ENCODE data around the gene PKNOX2.

PKNOX2 gene

GRCh38 chr11:125414121-125414520 is 249.6 kb downstream of the PKNOX2 start:
- Histone ChIP-seq H3F3A (ENCODE audit: control insufficient read depth, insufficient read depth) (no peaks in the 10 kb centered on the region), H3K9me3 (ENCODE audit: control insufficient read depth, insufficient read depth, low read length) (no peaks in the 10 kb centered on the region), H3K36me3 (ENCODE audit: control insufficient read depth, low read length) (no peaks in the 10 kb centered on the region), H3K4me1 (ENCODE audit: control insufficient read depth, low read length) (no peaks in the 10 kb centered on the region), H3K9me2 (replicated peaks; ENCODE audit: control insufficient read depth, low read length) (no peaks in the 10 kb centered on the region), H3K27me3 (ENCODE audit: control insufficient read depth, low read length) (peaks cover 7% of the 10 kb centered on the region; the same call in 1 of the 2 replicates), H3K79me2 (ENCODE audit: control insufficient read depth, low read length) (no peaks in the 10 kb centered on the region), H3K4me2 (ENCODE audit: low read length) (no peak overlapping the region), H3K27ac (ENCODE audit: low read depth, low read length) (no peak overlapping the region), H3K4me3 (ENCODE audit: low read length) (no peak overlapping the region), H4K20me1 (ENCODE audit: control insufficient read depth, insufficient read depth, low read depth, low read length) (no peaks in the 10 kb centered on the region)
- TF ChIP-seq EZH2phosphoT487 (IDR thresholded peaks at IDR 0.05; ENCODE audit: borderline replicate concordance, low read length) = no peak
- no peak for TF ChIP-seq CTCF (IDR thresholded peaks at IDR 0.05; ENCODE audit: low read depth, low read length, poor library complexity, severe bottlenecking)

GRCh38 chr11:125416981-125417935 is 252.7 kb downstream of the PKNOX2 start:
- Histone ChIP-seq H3K4me2 (ENCODE audit: low read length) (no peak overlapping the region), H3F3A (ENCODE audit: control insufficient read depth, insufficient read depth) (no peaks in the 10 kb centered on the region), H3K27ac (ENCODE audit: low read depth, low read length) (no peak overlapping the region), H3K4me3 (ENCODE audit: low read length) (no peak overlapping the region), H4K20me1 (ENCODE audit: control insufficient read depth, insufficient read depth, low read depth, low read length) (no peaks in the 10 kb centered on the region), H3K79me2 (ENCODE audit: control insufficient read depth, low read length) (no peaks in the 10 kb centered on the region), H3K27me3 (ENCODE audit: control insufficient read depth, low read length) (peaks cover 10% of the 10 kb centered on the region; the same call in 1 of the 2 replicates), H3K9me3 (ENCODE audit: control insufficient read depth, insufficient read depth, low read length) (no peaks in the 10 kb centered on the region), H3K4me1 (ENCODE audit: control insufficient read depth, low read length) (no peaks in the 10 kb centered on the region), H3K36me3 (ENCODE audit: control insufficient read depth, low read length) (no peaks in the 10 kb centered on the region), H3K9me2 (replicated peaks; ENCODE audit: control insufficient read depth, low read length) (no peaks in the 10 kb centered on the region)
- TF ChIP-seq EZH2phosphoT487 (IDR thresholded peaks at IDR 0.05; ENCODE audit: borderline replicate concordance, low read length) (no peak), CTCF (IDR thresholded peaks at IDR 0.05; ENCODE audit: low read depth, low read length, poor library complexity, severe bottlenecking) (no peak)

GRCh38 chr11:125418396-125418795 is 253.8 kb downstream of the PKNOX2 start:
- Histone ChIP-seq H3K4me3 (ENCODE audit: low read length) (no peak overlapping the region), H3K79me2 (ENCODE audit: control insufficient read depth, low read length) (no peaks in the 10 kb centered on the region), H3K9me3 (ENCODE audit: control insufficient read depth, insufficient read depth, low read length) (no peaks in the 10 kb centered on the region), H3F3A (ENCODE audit: control insufficient read depth, insufficient read depth) (no peaks in the 10 kb centered on the region), H4K20me1 (ENCODE audit: control insufficient read depth, insufficient read depth, low read depth, low read length) (no peaks in the 10 kb centered on the region), H3K27me3 (ENCODE audit: control insufficient read depth, low read length) (peaks cover 10% of the 10 kb centered on the region; the same call in 1 of the 2 replicates), H3K4me2 (ENCODE audit: low read length) (no peak overlapping the region), H3K9me2 (replicated peaks; ENCODE audit: control insufficient read depth, low read length) (no peaks in the 10 kb centered on the region), H3K4me1 (ENCODE audit: control insufficient read depth, low read length) (no peaks in the 10 kb centered on the region), H3K36me3 (ENCODE audit: control insufficient read depth, low read length) (no peaks in the 10 kb centered on the region), H3K27ac (ENCODE audit: low read depth, low read length) (no peak overlapping the region)
- TF ChIP-seq EZH2phosphoT487 (IDR thresholded peaks at IDR 0.05; ENCODE audit: borderline replicate concordance, low read length) (no peak), CTCF (IDR thresholded peaks at IDR 0.05; ENCODE audit: low read depth, low read length, poor library complexity, severe bottlenecking) (no peak)

Data from DOHH2 (cell line).